Esophagus squamous epithelium (tissue), 4 donors: ENCODE results near the gene FAM222A.

ENCODE experiments used
- POLR2A ChIP-seq, 4 donors: fragments of 450-650 bp; IDR thresholded peaks; one replicate each; pipeline ENCODE4 v1.6.1; 2017; ENCODE audit warnings: antibody characterized with exemption in 4 of 4, mild to moderate bottlenecking in 4 of 4, moderate library complexity in 3 of 4
- TF ChIP-seq, protein P1 (sequence below), 6 experiments: fragments of 450-650 bp in 4 of 6; fragments of 200-600 bp in 2 of 6; sonication (generic) in 2 of 6; IDR thresholded peaks; one replicate each; pipeline ENCODE4 v1.5.1; 2016 to 2019; ENCODE audit warnings: antibody characterized with exemption in 6 of 6, mild to moderate bottlenecking in 4 of 6, moderate library complexity in 4 of 6

DNA sequence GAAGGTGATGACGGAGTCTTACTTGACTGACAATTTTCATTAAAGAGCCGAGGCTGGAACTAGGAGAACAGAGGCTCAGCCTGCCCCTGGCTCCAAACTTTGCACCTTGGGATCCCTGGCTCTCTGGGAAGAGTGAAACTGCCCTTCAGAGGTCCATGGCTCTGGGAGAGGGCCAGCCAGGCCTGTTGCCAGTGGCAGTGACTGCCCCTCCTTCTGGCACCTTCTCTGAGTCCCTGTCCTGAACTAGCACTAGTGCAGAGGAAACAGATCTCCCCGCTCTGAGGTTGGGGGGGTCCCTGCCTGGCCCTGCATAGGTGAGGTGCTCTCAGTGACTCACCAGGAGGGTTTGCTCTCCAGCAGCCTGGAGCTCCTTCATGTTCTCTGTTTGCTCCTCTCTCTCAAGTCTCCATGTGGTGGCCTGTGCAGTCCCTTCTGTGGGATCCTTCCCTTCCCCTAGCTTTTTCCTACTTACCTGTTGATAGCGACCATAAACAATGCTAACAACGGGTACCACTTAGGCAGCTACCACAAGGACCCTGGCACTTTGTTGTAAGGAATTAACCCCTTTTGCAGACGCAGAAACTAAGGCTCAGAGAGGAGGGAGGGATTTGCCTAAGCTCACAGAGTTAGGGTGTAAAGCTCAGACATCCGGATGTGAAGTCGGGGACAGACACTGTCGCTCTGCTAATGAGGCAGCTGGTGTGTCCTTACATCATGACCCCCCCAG is 22.4 kb downstream of the FAM222A start:
- TF ChIP-seq, protein P1, sequence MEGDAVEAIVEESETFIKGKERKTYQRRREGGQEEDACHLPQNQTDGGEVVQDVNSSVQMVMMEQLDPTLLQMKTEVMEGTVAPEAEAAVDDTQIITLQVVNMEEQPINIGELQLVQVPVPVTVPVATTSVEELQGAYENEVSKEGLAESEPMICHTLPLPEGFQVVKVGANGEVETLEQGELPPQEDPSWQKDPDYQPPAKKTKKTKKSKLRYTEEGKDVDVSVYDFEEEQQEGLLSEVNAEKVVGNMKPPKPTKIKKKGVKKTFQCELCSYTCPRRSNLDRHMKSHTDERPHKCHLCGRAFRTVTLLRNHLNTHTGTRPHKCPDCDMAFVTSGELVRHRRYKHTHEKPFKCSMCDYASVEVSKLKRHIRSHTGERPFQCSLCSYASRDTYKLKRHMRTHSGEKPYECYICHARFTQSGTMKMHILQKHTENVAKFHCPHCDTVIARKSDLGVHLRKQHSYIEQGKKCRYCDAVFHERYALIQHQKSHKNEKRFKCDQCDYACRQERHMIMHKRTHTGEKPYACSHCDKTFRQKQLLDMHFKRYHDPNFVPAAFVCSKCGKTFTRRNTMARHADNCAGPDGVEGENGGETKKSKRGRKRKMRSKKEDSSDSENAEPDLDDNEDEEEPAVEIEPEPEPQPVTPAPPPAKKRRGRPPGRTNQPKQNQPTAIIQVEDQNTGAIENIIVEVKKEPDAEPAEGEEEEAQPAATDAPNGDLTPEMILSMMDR (IDR thresholded peaks at IDR 0.05), result no peak
- TF ChIP-seq POLR2A (IDR thresholded peaks at IDR 0.05), result no peak
